GM19238 (cell line): ENCODE measurements around the gene AP1S3.

Experiments
- DNase-seq: peaks from one replicate; pipeline ENCODE4 v3.0.0; 2011; ENCODE audit warnings: low spot score; ENCODE audit not compliant: insufficient read length

AP1S3 gene

GRCh38 chr2:223760838-223761502, 76.4 kb downstream of the AP1S3 start:
- DNase-seq: no peak

- no peak for DNase-seq
Measured at GRCh38 chr2:223759569-223760430, 77.6 kb downstream of the AP1S3 start.

GRCh38 chr2:223758131-223758840, 79.1 kb downstream of the AP1S3 start:
- DNase-seq: no peak

- DNase-seq: no peak
Measured at GRCh38 chr2:223753940-223754339, 83.4 kb downstream of the AP1S3 start.

- DNase-seq: no peak
Measured at GRCh38 chr2:223751012-223751411, 86.4 kb downstream of the AP1S3 start.

- DNase-seq: no peak
Measured at GRCh38 chr2:223747392-223748042, 89.9 kb downstream of the AP1S3 start.

GRCh38 chr2:223746611-223747010, 90.8 kb downstream of the AP1S3 start:
- DNase-seq: no peak

- DNase-seq: no peak
Measured at GRCh38 chr2:223744580-223744979, 92.8 kb downstream of the AP1S3 start.

- no peak for DNase-seq
Measured at GRCh38 chr2:223740679-223741078, 96.7 kb downstream of the AP1S3 start.

GRCh38 chr2:223737207-223737606, 100.2 kb downstream of the AP1S3 start:
- no peak for DNase-seq

- no peak for DNase-seq
Measured at GRCh38 chr2:223736488-223736887, 100.9 kb downstream of the AP1S3 start.

- DNase-seq: no peak
Measured at GRCh38 chr2:223735659-223736244, 101.6 kb downstream of the AP1S3 start.

GRCh38 chr2:223735035-223735640, 102.2 kb downstream of the AP1S3 start:
- no peak for DNase-seq

- DNase-seq: no peak
Measured at GRCh38 chr2:223734346-223734745, 103.0 kb downstream of the AP1S3 start.

GRCh38 chr2:223732346-223732745, 105.0 kb downstream of the AP1S3 start:
- no peak for DNase-seq

GRCh38 chr2:223731503-223731902, 105.9 kb downstream of the AP1S3 start:
- DNase-seq: no peak

- DNase-seq: no peak
Measured at GRCh38 chr2:223729781-223730180, 107.6 kb downstream of the AP1S3 start.

GRCh38 chr2:223727562-223727961, 109.8 kb downstream of the AP1S3 start:
- DNase-seq: peak; percentile 29

- no peak for DNase-seq
Measured at GRCh38 chr2:223725986-223726970, 111.1 kb downstream of the AP1S3 start.

GRCh38 chr2:223725494-223725893, 111.9 kb downstream of the AP1S3 start:
- no peak for DNase-seq
